Stimulated activated CD8-positive, alpha-beta memory T cell treated with anti-CD3 and anti-CD28 coated beads, Interleukin-15, amount 100 ng/mL, for 1 hour (primary cell): ENCODE data around the gene UBE2G2.

Experiments used
- DNase-seq: peaks from one replicate; pipeline ENCODE4 v3.0.0-alpha.2; 2020; ENCODE audit warnings: low read depth

UBE2G2 gene

GRCh38 chr21:44749759-44750674, 51.6 kb downstream of the UBE2G2 start:
- no peak for DNase-seq

- DNase-seq = no peak
These were observed 52.4 kb downstream of the UBE2G2 start for GRCh38 chr21:44749116-44749758.

DNA sequence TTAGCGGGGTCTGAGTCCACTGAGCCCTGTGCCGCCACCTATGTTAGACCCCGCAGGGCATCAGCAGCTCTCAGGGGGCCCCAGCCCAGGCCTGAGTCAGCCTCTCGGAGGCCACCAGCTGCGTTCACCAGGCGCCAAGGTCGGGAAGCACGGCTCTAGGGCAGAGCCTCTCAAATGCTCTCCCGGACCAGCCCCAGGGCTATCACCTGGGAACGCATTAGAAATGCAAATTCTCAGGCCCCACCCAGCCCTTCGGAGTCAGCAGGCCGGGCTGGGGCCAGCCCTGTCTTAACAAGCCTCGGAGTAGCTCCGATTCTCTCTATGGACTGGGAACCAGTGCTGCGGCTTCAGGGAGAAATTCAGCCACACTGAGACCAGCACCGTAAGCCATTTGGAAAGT, 53.0 kb downstream of the UBE2G2 start:
- no peak for DNase-seq

GRCh38 chr21:44742418-44743153, 59.0 kb downstream of the UBE2G2 start:
- no peak for DNase-seq

GRCh38 chr21:44741921-44742320, 59.7 kb downstream of the UBE2G2 start:
- no peak for DNase-seq

- DNase-seq = no peak
These were observed 60.9 kb downstream of the UBE2G2 start for GRCh38 chr21:44740742-44741141.

DNA sequence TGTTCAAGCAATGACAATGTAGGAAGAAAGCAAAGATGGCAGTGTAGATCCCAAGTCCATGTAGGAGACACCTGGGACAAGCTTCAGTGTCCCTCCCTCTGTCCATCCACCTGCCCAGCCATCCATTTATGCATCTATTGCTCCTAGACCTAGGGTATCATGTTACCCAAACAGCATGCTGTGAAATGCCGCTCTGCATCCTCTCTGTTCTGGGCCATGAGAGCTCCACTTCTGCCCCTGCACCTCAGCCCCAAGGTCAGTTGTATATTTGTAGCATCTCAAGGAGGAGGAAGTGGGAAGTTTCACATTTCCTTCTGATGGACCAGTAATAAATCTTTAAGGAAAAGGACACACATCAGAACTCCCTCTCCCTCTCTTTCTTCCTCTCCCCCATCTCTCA, 62.3 kb downstream of the UBE2G2 start:
- DNase-seq = no peak

DNA sequence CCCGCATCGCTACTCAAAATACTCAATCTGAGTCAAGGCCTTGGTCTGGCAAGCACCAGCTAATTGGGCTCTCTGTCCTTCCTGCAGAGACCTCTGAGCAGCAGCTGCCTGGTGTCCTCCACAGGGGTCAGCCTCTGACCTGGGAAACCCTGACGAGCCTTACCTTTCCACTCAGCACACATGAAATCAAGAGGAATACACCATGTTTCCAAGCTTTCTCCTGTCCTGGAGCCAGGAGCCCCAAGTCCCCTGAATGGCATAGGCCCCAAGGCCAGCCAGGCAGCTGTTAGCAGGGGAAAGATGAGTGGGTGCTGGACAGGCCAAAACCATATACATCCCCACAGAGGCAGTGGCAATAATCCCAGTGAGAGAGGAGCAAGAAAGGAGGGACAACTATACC, 63.0 kb downstream of the UBE2G2 start:
- no peak for DNase-seq

DNA sequence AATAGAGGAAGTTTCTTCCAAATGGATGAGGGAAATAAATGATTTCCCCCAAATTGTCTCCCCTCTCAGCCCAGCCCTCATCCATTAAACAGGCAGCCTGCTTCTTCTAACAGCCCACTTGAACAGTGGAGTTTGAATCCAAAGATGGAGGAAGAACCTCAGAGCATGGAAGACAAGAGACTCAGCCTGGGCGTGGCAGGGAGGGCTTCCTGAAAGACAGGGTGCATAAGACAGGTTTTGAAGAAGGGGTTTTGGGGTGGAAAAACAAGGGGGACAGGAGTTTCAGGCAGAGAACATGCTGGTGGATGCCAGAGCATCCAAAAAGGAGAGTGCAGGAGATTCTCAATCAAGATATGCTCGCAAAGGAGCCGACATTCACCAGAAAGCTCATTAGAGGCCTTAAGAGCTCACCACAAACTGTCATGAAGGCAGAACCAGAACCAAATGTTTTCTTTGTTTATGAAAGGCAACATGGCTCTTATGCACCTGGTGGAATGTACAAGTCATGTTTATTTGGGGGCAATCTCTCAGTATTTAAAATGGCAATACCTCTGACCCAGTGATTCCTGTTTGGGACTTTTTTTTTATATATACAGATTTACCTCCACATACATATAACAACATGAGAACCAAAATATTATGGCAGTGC, 63.8 kb downstream of the UBE2G2 start:
- DNase-seq = no peak

DNA sequence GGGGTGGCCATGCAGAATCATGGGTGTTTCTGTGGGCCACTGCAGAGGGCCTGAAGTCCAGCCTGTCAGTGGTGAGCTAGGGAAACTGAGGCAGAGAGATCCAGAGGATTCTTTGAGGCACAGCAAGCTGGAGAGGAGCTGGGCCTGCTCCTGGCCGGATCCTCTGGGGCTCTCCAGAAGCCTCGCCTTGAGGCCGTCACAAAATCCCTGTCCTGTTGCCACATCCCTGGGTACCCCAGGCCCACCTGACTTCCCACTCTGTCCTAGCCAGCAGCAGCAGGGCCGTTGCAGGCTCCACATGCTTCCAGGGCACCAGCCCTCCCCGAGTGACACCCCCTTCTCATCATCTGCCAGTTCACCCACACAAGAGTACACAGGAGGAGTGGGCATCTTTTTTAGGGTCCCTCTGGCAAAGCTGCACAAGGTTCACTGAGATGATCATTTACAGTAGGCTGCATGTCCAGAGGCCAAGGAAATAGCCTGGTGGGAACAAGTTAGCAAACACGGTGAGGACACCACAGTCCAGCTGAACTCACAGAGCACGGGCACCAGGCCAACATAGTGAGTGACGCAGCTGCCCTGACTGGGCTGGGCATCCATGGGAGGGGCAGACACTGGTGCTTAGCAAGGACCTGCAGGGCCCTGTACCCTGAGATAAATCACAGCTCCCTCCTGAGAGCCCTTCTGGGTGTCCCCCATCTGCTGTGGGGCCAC, 65.2 kb downstream of the UBE2G2 start:
- DNase-seq = no peak

GRCh38 chr21:44735821-44736220, 65.8 kb downstream of the UBE2G2 start:
- DNase-seq = no peak

DNA sequence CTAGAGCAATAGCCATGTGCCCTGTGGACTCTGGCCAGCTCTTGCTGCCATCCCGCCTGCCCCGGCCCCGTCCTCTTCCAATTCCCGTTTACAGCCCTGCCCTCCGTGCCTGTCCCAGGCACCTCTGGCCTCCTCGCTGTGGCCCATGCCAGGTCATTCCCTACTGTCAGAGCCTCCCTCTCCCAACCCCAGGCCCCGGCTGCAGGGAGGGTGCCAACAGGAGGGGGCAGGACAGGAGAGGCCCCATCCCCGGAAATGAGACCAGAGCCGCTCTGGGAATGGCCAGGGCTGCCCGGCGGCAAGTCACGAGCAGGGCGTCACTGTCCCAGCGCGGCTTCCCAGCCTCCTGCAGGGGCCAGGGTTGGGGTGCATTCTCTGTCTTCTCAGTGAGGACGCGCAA, 66.8 kb downstream of the UBE2G2 start:
- no peak for DNase-seq

DNA sequence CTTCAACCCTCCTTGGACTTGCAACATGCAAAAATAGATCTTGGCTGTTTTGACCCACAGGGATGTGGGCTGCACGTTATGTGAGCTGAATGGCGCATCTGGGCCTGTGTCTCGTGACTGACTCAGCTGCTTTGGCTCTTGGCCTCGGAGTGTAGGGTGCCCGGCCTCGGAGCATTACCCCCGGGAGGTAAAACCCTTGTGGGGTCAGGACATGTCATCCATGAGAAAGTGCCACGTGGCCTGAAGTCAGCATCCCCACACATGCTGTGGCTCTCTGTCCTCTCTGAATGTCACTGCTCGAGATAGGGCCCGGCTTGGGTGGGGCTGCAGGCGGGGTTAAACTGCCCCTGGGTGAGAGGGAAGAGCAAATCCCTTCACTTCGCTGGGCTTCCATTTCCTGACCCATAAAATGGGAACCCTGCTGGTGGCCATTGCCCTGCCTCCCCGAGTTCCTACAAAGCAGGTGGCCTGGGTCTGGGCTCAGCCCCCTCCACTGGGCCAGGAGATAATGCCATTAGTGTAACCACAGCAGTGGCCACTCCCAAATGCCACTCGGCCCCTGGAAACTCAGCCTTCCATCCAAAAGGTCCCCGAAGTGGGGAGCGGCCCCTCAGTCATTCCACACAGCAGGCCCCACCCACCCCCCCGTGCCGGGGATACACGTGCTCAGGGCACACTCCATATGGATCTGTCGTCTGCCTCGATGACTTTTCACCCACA, 67.4 kb downstream of the UBE2G2 start:
- no peak for DNase-seq

GRCh38 chr21:44732956-44733355, 68.7 kb downstream of the UBE2G2 start:
- no peak for DNase-seq

DNA sequence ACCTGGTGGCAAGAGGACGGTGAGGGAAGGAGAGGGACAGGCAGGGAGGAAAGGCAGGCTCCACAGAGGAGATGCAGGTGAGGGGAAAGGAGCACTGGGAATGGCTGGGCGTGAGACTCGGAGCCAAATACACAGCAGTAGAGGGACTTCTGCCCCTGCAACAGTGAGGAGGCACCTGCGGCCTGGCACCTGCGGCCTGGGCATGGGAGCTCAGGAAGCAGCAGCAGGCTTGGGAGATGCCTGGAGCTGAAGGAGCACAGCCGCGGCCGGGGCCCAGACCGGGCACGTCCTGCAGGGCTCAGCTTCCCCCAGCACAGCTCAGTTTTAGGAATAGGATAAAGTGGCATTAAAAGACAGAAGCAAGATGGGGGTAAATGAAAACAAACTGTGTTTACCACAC, 69.4 kb downstream of the UBE2G2 start:
- no peak for DNase-seq

DNA sequence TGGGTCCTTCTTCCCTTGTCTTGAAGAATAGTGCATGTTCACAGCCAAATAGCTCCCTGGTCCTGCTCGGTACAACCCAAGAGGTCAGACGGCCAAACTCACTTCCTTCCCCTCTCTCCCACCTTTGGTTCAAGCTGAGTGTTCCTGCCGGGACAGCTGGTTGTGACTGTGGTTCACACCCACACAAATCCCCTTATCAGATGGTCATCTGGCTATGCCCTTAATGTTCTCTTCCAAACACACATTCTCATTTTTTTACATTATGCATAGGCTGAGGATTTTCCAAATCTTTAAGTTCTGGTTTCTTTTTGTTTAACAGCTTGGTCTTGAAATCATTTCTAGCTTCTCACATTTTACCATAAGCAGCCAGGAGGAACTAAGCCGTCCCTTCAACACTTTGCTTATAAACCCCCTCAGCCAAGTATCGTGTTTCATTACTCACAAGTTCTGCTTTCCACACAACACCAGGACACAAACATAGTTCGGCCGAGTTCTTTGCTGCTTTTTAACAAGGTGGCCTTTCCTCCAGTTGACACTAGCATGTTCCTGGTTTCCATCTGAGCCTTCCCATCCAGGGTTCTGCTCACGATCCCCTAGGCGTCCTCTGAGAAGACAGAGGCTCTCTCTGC, 70.6 kb downstream of the UBE2G2 start:
- DNase-seq = no peak

DNA sequence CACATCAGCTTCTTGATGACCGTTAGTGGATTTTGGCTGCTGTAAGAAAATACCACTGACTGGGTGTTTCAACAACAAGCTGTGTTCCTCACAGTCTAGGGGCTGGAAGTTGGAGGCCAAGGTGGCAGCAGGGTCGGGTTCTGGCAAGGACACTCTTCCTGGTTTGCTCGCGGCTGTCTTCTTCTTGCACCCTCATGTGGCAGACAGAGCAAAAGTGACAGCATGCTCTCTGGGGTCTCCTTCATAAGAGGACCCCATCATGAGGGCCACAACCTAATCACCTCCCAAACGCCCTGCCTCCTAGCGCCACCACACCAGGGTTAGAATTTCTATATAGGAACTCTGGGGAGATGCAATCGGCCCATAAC, 71.6 kb downstream of the UBE2G2 start:
- DNase-seq = no peak

DNA sequence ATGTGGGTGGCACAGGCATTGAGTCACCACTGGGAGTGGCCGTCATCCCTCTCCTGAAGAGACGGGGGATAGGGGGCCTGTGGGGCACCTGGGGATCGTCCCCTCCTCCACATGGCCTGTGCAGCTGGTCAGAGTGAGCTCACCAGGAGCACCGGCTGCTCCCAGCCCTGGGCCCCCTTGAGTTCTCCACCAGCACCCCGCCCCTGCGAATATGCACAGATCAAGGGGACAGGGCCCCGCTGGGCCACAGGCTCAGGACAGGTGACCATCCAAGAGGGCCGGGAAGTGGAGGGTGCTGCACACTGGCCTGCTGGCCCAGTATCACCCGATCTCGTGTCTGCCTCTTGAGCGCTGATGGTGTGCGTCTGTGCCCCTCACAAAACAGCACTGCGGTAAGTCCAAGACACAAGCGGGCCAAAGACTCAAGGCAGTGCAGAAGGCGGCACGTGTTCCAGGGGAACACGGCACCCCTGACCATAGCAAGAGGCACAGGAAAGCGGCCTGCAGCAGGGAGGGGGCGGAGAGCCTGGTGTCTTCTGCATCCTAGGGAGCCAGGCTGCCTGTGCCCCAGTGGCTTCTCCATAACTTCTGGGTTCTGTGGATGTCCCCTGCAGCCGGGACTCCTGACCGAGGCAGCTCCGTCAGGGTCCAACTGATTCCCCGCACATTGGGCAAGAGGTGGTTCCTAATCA, 72.1 kb downstream of the UBE2G2 start:
- DNase-seq = no peak

DNA sequence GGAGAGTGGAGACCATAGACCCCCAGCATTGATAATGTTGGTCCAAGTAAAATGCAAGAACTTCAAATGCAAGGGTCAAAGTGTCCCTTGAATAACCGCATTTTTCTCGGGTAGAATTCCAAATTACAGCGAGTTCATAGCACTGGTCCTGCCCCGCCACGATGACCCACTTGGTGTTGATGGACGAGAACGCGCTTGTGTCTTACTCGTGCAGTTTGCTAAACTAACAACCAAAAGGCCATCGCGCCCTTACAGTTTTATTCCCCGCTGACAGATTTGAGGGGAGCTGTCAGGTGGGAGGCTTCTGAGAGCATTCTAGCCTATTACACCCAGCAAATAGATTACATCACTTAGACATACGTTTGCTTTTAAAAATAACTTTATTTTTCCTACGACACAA, 72.9 kb downstream of the UBE2G2 start:
- no peak for DNase-seq

DNA sequence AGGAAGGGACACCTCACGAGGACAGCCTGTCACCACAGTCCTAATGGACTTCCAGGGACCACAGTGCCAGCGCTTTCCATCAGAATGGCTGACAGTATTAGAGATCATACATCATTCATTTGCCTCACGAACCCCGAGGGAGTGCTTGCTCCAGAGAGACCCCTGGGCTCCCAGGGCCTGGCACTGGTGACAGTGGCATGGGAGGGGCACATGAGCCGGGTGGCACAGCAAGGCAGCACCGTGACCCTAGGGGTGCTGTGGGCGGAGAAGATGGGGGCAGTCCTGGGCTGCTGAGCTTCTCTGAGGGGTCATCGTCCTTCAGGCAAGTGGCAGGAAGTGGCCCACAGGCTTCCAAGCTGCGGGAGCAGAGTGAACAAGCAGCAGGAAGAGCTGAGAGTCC, 73.9 kb downstream of the UBE2G2 start:
- no peak for DNase-seq
